M059J (cell line): ENCODE results near the gene BLVRA. TPM values are rescaled to one million over a fixed set of nuclear protein-coding genes. Genes with fewer than 3 reads are reported as not detected.
A peak's percentile ranks its signal among the peaks of the same experiment; 100 is the strongest.

Experiments
- DNase-seq: peaks from one replicate; pipeline ENCODE4 v3.0.0-alpha.2; 2012; ENCODE audit warnings: low read depth
- total RNA-seq: library from RNA; depleted of rRNA; stranded (reverse); fragments of >200 nt; shearing (Covaris generic); gene quantifications from 2 replicates; pipeline ENCODE4 v1.2.3, GENCODE V29; 2014

BLVRA gene
- total RNA-seq, 1 experiment from 2014 or later, result 43.6 TPM

DNA sequence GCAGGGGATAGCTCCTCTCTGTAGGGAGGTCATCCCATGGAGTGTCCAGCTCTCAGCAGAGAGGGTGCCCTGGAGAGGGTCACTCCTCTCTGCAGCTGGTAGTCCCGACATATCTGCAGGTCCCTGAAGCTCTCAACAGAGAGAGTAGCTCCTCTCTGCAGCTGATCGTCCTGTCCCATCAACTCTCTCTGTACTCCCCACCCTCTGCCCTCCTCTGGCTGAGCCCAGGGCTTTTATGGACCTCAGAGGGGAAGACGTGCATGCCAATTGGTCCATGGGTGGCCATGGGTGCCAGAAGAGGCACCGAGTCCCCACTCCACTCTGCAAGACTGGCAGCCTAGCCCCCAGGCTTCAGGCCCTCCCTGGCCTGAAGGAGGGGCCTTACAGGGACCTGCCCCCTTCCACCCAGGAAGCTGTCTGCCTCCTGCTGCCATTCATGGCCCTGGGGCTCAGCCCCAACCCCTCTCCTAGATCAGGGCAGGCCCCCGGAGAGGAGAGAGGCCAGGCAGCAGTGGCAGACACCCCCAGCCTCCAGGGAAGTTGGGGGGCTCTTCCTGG lies 9.0 kb upstream of the BLVRA start:
- DNase-seq, result no peak

DNA sequence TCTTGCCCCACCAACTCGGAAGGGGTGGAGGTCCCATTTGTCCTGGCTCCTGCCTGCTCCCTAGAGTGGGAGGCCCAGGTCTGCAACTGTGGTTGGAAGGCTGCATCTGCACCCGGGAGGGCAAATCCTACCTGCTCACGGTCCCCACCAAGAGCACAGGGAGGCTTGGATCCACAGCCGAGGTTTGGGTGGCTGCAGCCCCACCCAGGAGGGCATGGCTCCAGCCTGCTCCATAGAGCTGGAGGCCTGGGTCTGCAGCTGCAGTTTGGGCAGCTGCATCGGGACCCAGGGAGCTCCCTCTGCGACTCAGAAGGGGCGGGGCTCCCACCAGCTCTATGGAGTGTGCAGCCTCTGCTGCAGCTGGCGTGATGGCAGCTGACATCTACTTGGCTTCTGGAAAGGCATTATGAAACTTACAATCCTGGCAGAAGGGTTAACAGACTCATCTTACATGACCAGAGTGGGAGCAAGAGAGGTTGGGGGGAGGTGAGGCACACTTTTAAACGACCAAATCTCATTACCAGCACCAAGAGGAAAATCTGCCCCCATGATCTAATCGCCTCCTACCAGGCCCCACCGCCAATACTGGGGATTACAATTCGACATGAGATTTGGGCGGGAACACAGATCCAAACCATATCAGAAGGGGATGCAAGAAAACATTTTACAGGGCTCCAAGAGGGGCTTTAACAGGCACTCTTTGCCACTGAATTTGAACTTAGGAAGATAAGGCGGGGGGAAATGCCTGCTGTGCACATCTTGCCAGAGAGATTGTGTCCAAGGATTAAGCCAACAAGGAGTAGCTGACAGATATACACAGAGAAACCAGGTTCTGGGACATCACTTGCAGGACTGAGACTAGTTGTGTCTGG lies 8.2 kb upstream of the BLVRA start:
- no peak for DNase-seq

DNA sequence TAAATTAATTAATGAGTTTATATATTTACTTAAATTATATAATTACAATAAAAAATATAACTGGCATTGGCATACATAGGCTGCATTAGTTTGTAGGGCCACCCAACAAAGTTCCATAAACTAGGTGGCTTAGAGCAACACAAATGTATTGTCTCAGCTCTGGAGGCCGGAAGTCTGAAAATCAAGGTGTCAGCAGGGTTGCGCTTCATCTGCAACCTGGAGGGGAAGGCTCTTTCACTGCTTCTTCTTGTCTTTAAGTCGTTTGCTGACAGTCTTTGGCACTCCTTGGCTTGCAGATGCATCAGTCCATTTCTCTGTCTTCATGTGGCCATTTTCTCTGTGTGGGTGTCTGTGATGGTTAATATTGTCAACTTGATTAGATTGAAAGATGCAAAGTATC lies 6.1 kb upstream of the BLVRA start:
- no peak for DNase-seq

DNA sequence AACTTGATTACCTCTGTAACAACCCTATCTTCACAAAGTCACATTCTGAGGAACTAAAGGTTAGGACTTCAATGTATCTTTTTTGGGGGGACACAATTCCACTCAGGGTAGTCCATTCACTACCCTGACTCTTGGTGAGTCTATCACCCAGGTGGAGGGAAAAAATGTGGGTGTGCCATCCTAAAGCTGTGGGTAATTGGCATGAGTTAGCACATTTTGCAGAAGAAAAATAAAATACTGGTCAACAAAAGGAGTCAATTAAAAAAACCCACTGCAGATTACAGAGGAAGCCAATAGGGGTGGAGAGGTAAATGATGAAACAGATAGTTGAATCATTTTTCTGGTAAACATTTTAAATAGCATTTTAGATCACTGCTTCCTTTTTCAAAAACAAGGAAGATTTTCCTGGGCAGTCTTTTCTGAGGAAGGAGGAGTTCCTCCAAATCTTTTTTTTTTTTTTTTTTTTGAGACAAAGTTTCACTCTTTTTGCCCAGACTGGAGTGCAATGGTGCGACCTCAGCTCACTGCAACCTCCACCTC lies 5.1 kb upstream of the BLVRA start:
- DNase-seq, result no peak

DNA sequence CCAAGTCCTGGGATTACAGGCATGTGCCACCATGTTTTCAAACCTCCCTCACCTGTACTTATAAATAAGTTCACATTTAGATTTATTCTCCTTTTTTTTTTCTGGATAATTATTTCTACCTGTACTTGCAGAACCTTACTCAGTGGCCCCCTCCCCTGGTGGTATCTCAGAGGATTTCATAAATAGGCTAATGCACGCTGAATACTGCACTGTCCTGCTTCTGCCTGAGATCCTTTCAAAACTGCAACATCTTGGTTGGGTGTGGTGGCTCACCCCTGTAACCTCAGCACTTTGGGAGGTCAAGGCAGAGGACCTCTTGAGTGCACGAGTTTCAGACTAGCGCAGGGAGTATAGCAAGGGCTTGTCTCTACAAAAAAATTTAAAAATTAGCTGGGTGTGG lies 4.6 kb upstream of the BLVRA start:
- DNase-seq, result no peak

DNA sequence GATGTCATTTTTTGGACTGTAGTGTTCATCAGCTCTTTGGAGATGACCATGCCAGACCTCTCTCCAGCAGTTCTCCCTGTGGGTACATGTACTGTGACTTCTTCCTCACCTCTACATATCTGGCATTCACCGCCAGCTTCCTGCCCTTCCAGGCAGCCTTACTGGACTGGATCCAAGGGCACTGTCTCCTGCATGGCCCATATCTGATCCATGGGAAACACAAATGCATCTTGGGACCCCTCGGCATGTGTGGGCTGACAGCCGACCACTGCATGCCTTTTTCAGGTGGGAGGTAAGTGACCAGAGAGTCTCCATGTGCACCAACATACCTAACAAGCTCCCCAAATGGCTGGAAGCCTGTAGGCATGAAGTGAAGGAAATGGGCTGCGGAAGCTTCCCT lies 3.9 kb upstream of the BLVRA start:
- DNase-seq, result no peak

DNA sequence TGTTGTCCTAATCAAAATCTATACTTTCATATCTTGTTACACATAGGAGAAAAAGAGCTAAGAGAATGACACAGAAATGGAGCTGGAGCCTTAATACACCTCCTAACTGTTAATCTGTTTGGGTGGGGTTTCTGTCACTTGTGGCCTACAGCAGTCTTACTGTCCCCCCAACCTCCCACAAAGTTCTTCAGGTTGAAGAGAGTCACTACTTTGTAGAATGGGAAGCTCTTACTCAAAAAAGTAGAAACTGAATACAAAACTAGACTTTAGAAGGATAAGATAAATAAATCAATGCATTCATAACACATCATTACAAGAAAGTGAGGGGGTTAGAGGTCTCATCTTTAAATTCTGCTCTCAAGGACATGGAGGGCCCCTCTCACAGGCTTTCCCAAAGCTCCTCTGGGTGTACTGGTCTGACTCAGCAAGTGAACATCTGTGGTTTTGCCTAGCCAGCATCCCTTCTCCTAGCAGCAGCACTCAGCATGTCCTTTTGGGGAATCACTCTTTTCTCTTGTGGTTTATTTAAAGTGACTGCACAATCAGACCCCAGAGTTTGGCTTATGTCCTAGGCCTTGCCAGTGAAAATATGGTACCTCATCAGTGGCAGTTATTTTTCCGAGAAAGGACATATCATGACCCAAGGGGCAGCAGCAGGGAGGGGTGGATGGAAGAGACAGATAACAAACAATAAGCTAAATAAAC lies 2.0 kb upstream of the BLVRA start:
- peak; percentile 88 for DNase-seq

DNA sequence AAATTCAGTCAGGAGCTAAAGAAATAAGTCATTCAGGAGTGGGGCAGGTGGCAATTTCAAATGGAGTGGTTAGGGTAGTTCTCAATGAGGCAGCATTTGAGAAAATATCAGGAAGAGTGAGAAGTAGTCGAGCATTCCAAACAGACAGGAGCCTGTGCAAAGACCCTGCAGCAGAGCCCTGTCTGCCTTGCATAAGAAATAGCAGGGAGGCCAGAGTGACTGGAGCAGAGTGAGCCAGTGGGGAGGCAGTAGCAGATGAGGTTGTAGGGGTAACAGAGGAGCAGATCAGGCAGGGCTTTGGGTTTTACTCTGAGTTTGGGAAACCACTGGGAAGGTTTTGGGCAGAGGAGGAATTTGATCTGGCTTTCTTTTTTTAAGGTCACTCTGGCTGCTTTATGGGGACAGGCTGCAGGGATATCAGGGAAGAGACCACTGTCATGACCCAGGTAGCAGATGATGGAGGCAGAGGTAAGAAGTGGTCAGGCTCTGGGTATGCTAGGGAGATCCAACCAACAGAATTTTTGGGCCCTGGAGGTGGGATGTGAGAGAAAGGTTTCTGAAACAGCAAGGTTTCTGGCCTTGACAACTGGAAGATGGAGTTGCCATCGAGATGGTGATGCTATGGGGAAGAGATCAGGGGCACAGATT lies 1.3 kb upstream of the BLVRA start:
- DNase-seq, result no peak

DNA sequence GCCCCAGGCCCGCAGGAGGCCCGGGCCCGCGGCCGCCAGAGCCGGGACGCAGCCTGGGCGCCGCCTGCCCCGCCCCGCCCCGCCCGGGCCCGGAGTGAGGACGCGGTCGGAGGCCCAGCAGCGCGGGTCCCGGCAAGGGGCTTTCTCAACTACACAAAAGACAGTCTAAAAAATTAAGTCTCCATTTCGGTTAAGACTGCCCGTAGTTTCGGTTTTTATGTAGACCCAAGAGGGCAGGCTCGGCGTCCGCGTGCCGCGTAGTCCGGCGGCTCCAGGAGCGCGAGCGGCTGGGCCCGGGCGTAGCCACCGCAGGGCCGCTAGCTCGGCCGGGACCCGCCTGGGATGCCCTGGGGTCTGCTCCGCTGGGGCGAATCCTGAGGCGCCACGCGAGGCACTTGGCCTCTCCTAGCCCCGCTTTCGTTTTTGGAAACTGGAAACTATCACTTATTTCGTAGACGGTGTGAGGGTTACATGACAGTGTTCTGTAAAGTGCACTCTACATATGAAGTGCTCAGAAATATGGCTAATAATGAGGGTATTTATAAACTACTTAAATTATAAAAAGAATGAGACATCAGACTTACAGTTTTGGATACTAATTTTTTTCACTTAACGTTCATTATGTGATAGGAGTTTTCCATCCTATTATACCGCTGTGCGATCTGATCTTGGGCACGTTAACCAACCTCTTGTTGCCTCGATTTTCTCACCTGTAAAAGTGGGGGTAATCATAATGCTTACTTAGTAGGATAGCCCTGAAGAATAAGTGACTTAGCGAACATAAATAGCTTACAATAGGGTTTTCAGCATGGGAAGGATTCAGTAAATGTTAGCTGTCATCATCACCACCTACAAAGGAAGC lies 573 bp downstream of the BLVRA start:
- DNase-seq, result peak; percentile 55

DNA sequence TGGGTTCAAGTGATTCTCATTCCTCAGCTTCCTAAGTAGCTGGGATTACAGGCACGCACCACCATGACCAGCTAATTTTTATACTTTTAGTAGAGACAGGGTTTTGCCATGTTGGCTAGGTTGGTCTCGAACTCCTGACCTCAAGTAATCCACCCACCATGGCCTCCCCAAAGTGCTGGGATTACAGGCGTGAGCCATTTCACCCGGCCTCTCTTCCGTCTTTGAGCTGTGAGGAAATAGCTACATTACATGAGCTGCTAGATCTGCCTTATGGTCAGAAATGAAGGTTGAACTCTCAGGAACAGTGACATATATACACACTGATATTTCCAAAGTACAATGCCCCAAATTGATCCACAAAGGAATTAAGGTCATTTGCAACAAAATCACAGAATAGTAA lies 2.4 kb downstream of the BLVRA start:
- no peak for DNase-seq

DNA sequence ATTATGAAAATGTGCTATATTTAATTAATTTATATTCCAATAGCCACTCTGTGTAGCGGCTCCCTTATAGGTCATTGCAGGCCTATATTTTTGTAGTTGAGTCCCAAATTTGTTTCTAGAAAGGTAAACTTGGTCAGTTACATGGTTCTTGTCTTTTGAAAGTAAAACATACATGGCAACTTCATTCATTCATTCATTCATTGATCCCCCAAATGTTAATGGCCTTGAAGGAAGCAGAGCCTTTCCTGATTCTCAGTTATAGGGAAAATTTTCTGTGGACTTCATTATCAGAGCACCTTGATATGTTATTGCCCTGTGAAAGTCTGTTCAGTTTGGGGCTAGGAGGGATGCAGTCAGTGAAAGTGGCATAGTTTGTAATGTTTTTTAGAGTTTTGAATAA lies 2.9 kb downstream of the BLVRA start:
- no peak for DNase-seq

DNA sequence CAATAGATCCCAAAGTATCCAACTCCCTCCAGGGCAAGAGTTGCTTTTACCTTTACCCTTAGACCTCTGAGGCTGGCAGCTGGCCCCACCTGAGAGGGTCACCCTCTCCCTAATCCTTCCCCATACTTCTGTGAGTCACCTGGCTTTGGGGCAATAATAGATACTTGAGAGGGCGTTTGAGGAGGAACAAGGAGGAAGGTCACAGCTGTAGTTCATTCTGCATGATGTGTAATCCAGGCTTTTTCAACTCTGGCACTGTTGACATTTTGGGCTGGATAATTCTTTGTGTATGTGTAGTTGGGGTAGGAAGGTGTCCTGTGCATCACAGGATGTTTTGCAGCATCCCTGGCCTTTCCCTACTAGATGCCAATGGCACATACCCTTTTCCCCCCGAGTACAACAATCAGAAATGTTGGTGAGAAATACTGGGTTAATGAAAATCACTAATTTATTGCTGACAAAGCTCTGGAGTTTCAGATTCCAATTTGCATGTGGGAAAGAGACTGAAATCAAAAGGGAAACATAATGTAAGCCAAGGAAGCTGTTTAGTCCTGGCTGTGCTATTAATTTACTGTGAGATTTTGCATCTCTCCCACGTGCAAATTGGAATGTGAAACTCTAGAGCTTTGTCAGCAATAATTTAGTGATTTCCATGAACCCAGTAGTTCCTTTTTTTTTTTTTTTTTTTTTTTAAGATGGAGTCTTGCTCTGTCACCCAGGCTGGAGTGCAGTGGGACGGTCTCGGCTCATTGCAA lies 3.6 kb downstream of the BLVRA start:
- peak; percentile 22 for DNase-seq

DNA sequence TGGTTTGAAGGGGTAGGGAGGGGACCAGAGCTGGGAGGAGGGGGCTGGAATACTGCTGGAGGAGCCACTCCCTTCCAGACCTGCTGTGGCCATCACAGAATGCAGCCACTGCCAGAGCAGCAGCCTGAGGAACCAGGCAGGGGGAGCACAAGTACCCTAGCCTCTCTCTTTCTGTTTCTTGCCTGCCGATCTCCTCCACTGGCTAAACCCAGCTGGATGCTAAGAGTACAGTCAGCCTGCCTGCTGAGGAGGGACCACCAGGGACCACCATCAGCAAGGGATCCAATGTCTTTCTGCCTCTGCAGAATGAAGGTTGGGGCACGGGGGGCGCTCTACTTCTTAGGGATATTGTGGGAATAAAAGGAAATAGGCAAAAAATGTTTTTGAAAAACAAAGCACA lies 4.7 kb downstream of the BLVRA start:
- no peak for DNase-seq

DNA sequence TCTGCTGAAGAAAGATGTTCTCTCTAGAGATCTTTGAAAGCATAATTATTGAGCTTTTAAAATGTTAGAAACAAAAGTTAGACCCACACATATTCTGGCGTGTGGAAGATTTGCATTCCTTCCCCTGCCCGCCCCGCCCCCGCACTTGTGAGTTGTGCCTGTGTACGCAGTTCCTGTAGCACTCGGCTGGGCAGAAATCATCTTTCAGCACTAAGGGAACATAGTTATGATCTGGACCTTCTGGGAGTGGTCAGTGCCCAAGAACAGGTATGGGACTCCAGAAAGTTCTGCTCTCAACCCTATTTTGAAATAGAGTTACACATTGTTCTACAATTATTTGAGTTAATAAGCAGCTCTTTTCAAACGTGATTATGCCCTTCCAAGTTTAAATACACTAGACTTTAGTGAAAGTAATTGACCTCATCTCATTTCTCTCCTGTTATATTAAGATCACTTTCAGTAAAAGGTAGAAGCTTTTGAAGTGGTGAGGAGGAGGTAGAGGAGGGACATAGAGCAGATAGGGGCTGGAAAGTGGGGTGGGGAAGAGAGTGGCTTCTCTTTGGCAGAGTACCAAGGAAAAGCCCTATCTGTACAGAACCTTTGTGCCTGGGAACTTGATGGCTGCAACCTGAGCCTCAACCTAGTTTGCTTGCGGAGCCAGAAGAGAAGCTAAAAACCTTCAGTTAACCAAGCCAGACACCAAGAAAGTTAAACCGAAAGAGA lies 5.7 kb downstream of the BLVRA start:
- DNase-seq, result no peak

DNA sequence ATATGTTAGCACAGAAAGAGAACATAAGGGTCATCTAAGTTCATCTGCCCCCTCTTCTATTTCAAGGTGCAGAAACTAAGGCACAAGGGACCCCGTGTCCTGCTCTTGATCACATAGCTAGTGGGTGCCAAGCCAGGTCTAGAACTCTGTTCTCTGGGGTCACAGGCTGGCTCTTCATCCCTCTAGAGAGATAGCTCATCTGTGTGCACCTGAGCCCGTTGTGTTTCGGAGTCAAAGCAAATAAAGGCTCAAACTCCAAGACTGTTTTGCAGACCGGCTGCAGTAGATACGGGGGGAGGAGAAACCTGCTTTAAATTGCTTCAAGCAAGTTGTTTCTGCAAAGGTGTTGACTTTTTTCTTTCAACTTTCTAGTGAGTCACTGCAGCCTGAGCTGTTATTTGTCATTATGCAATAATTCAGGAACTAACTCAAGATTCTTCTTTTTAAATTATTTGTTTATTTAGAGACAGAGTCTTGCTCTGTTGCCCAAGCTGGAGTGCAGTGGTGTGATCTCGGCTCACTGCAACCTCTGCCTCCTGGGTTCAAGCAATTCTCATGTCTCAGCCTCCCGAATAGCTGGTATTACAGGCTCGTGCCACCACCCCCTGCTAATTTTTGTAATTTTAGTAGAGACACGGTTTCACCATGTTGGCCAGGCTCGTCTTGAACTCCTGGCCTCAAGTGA lies 6.5 kb downstream of the BLVRA start:
- DNase-seq, result peak; percentile 74

DNA sequence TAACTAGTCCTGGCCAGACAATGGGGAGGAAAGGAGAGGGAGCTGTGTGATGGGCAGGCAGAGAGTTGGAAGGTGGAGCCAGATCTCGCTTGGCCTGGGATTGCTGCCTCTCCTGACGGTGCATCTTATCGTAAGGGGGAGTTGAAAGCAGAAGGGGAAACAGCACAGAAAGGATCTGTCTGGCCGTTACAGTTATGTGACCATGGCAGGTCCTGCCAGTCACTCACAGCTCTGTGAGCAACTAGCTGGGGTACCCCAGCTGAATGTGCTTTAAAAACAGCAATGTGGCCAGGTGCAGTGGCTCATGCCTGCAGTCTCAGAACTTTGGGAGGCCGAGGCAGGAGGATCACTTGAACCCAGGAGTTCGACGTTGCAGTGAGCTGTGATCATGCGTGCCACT lies 8.1 kb downstream of the BLVRA start:
- DNase-seq, result no peak

DNA sequence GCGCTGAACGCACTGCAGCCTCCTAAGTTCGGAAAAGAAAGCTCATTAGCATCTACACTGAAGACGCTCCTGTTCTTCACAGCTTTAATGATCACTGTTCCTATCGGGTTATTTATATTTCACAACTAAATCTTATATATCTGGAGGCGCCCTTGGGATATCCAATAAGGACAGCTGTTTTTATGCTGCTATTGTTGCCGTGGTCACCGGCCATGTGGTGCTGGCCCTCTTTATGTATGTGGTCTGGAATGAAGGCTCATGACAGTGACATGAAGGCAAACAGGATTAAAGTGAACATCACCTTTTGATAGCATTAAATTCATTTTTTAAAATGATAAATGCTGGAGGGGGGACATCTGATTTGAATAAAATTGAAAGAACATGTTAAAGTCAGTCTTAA lies 8.8 kb downstream of the BLVRA start:
- no peak for DNase-seq

DNA sequence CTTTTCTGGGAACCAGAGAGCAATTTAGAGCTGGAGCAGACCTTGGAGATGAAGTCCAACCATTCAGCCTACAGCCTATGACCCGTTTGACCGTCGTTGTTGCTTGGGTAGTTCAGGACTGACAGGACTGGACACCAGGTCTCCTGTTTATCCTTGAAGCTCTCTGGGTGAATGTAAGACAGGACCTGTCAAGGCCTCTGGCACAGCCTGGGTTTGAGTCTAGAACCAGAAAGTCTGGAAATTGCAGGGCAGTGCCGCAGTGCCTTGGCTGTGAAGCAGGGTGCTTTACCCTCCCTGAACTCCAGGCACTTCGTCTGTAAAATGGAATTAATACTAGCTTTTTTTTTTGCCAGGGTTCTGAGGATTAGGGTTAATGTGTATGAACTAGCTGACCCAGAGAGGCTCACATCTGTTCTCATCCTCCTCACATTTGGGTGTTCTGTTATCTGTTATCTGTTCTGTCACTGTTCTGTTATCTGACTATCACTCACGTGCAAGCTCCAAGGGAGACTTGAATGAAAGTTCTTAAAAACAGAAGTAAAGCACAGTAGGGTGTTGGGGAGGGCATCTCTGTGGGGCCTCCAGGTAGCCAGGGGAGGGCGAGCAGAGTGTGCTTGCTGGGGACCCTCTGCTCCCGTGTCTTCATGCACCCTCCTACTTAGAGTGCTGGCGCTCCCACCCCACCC lies 9.9 kb downstream of the BLVRA start:
- no peak for DNase-seq

DNA sequence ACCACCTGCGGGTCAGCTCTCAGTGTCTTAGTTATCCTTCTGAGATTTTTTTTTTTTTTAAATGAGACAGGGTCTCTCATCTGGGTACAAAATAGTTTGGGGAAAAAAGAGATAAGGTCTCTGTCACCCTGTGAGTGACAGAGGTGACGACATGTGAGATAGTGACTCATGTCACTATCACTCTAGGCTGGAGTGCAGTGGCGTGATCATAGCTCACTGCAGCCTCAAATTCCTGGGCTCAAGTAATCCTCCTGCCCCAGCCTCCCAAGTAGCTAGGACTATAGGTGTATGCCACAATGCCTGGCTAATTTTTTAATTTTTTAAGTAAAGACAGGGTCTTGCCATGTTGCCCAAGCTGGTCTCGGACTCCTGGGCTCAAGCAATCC lies 10.4 kb downstream of the BLVRA start:
- no peak for DNase-seq
